Stimulated activated CD8-positive, alpha-beta memory T cell treated with anti-CD3 and anti-CD28 coated beads, Interleukin-4, amount 100 ng/mL, for 4 hours (primary cell): Measurements from ENCODE around the gene TMEM169.

Experiments
- DNase-seq, 2 donors: peaks; one replicate each; pipeline ENCODE4 v3.0.0-alpha.2; 2020; ENCODE audit warnings: low read depth in 2 of 2, low spot score in 1 of 2

The TMEM169 gene

GRCh38 chr2:216103213-216103612, 21.5 kb downstream of the TMEM169 start:
- DNase-seq = no peak

DNA sequence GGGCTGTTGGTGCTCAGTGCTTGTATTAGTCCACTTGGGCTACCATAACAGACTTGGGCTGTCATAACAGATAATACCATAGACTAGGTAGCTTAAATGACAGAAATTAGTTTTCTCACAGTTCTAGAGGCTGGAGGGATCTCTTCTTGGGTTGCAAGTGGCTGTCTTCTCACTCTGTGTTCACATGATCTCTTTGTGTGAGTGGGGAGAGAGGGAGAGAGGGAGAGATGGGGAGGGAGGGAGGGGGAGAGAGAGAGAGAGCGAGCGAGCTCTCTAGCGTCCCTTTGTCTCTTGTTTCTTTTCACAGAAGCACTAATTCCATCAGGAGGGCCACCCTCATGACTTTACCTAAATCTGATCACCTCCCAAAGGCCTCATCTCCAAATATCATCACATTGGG, 23.0 kb downstream of the TMEM169 start:
- DNase-seq = no peak

- no peak for DNase-seq
These were observed 25.6 kb downstream of the TMEM169 start for GRCh38 chr2:216107320-216107719.

- no peak for DNase-seq
These were observed 26.0 kb downstream of the TMEM169 start for GRCh38 chr2:216107760-216108159.

- no peak for DNase-seq
These were observed 26.7 kb downstream of the TMEM169 start for GRCh38 chr2:216108310-216108966.

DNA sequence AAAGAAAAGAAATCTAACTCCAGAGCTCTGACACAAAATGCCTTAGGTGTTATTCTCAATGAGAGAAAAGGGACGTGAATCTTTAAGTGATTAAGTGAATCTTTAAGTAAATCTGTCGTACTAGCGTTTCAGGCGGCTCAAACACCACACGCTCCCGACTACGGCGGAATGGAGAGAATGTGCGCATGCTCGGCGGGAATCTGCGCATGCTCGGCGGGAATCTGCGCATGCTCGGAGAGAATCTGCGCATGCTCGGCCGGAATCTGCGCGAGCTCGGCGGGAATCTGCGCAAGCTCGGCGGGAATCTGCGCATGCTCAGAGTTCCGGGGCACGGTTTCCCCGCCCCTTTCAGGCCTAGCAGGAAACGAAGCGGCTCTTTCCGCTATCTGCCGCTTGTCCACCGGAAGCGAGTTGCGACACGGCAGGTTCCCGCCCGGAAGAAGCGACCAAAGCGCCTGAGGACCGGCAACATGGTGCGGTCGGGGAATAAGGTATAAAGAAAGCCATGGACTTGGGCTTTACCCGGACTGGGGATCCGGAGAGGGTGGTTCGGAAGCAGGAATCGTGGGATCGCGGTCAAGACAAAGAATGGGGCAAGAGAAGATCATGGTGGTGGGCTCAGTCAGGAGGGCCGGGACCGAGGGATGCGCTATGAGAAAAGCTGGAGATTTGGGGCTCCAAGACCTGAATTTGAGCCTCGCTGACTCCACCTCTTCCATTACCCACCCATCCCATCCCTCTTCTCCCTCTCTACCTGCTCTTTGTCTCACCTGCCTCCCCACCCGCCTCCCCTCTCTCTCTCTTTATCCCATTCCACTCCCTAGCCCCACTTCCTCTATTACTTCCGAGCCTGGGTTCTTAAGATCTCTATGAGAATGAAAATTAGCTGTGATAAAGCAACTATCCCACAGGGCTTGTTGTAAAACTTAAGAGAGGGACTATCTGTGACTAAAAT, 27.5 kb downstream of the TMEM169 start, which contains the start of gene XRCC5:
Gene XRCC5, plus strand, starts transcription at position 382 of the 955 bp plus-strand sequence. Its CDS starts 89 bp downstream, at position 471.
- DNase-seq = peak; percentile 95 to 99

GRCh38 chr2:216109962-216110614, 28.4 kb downstream of the TMEM169 start:
- no peak for DNase-seq

DNA sequence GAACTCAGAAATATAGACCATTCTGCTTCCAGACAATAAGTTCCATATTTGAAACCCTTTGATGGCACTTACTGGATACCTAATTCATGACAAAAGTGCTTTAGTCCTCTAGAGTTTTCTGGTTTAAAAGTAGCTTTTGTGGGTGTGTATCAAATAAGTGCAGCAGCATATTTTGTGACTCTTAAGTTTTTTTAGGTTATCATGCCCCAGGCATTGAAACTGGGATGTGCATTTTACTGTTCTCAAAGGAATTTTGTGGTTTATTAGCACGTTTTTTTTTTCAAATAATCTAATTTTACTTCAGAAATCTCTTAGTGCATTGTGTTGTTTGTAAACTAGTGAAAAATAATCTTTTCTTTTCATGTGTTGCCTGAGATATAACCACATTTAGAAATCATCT, 28.9 kb downstream of the TMEM169 start:
- no peak for DNase-seq

DNA sequence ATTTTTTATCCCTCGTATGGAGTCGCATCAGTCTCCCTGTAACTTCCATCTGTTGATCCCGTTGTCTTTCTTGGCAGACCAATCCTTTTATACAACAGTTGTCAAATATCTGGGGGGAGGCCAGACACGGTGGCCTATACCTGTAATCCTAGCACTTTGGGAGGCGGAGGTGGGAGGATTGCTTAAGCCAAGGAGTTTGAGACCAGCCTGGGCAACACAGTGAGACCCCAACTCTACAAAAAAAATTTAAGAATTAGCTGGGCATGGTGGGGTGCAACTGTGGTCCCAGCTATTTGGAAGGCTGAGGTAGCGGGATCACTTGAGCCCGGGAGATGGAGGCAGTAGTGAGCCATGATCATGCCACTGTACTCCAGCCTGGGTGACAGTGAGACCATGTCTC, 29.4 kb downstream of the TMEM169 start:
- no peak for DNase-seq

DNA sequence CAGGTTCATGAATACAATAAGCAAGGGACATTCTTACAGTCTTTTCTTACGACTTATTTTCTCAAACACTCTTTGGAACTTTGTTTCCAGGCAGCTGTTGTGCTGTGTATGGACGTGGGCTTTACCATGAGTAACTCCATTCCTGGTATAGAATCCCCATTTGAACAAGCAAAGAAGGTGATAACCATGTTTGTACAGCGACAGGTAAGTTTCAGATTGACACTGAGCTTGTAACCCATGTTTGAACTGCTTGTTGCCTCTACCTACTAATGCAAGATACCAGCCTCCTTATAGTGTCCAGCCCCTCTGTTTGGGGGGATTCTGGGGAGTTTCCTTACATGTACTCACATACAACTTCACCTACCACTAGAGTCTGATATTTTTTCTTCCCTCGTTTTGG, 31.2 kb downstream of the TMEM169 start:
- DNase-seq = no peak

GRCh38 chr2:216113572-216113971, 31.9 kb downstream of the TMEM169 start:
- no peak for DNase-seq

DNA sequence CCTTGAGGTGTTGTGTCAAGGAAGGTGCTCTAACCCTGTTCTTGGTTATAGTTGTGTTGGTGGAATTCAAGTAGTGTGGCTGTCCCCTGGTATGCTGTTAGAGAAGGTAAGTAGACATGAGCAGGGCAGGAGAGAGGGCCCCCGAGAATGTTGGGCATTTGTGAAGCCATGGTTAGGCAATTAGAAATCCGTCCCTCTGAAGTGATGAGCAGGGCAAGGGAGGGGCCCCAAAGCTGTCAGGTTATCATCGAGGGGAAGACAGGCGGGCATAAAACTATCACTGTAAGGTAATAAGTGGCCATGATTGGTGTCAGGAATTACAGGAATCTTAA, 32.6 kb downstream of the TMEM169 start:
- DNase-seq = no peak

DNA sequence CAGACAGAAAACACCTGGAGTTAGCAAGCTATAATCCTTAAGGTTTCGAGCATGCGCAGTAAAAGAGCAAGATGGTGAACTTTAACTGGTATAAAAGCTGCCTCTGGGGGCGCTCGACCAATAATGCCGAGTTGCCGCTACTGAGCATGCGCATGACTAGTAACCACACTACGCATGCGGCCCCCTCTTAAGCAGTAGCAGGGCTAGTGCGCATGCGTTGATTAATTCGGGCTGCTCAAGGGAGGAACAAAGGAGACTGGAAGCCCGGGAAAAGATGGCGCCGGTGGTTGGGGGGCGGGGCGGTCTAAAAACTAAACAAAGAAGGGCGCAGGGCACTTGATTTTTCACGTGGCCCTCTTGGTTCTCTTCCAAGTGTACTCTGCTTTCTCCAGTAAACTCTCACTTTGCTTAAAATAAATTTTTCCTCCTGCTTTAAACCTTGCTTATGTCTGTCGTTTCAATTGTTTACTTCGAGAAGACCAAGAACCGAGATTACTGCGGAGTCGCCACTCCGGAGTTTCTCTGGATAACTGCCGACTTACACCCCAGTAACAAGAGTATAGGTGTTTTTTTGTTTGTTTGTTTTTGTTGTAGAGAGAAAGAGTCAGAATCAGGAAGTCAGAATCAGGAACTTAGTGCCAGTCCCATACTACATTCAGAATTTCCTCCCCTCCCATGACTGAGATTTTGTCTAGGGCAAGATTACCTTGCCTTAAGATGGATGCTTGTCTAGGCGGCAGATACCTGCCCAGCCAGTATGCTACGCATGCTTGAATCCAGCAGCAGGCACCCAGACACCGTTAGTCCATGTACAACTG, 33.2 kb downstream of the TMEM169 start:
- DNase-seq = peak; percentile 86 to 99

DNA sequence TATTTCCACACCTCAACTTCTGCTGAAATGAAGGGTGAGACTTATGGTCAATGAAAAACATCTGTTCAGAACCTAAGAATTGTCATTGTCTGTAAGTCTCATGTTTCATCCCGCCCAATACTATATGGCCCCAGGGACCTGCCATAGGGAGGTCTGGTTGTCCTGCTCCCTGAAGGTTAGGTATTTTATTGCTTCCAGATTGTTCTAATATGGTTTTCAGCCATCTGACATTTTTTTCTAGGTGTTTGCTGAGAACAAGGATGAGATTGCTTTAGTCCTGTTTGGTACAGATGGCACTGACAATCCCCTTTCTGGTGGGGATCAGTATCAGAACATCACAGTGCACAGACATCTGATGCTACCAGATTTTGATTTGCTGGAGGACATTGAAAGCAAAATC, 34.7 kb downstream of the TMEM169 start:
- no peak for DNase-seq

- no peak for DNase-seq
These were observed 36.0 kb downstream of the TMEM169 start for GRCh38 chr2:216117561-216118340.

DNA sequence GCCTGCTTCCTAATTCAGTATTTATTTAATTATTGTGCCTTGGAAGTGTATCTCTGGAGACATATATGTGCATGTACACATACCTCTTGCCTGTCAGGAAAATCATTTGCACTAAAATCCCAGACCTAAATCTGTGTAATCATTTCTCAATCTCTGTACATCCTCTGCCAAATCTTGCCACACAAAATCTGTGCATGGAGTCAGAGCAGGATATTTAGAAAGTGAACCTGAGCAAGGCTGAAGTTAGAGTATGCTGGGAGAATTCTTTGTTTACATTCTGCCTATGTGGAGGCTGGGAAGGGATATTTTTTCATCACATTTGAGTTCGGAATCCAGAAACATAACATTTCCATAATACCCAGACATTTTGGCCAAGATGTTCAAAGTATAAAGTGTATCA, 36.8 kb downstream of the TMEM169 start:
- no peak for DNase-seq

GRCh38 chr2:216119146-216119545, 37.4 kb downstream of the TMEM169 start:
- DNase-seq = no peak

- no peak for DNase-seq
These were observed 38.3 kb downstream of the TMEM169 start for GRCh38 chr2:216119986-216120385.

DNA sequence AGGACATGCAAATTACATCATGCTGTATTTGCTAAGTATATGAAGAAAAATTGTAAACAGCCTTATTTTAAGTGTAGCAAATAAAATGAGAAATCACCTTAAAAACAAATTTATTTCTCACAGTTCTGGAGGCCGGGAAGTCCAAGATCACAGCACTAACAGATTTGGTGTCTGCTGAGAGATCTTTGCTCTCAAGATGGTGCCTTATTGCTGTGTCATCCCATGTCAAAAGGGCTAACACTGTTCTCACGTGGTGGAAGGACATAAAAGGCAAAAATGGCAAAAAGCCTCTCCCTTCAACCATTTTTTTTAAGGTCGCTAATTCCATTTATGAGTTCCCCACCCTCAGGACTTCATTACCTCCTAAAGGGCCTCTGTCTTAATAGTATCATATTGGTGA, 39.5 kb downstream of the TMEM169 start:
- DNase-seq = no peak

- DNase-seq = no peak
These were observed 45.2 kb downstream of the TMEM169 start for GRCh38 chr2:216126943-216127342.
